Measurements from ENCODE around the gene TRIM16.
"Not testable (repeated sequence)": the region's sequence is repeated elsewhere in the genome, so short reads cannot be mapped to it uniquely, and the experiment has no call there.

- not testable (repeated sequence) for TF ChIP-seq EZH2, EZH2phosphoT487 (IDR thresholded peaks at IDR 0.05)
- TF ChIP-seq, protein P1, sequence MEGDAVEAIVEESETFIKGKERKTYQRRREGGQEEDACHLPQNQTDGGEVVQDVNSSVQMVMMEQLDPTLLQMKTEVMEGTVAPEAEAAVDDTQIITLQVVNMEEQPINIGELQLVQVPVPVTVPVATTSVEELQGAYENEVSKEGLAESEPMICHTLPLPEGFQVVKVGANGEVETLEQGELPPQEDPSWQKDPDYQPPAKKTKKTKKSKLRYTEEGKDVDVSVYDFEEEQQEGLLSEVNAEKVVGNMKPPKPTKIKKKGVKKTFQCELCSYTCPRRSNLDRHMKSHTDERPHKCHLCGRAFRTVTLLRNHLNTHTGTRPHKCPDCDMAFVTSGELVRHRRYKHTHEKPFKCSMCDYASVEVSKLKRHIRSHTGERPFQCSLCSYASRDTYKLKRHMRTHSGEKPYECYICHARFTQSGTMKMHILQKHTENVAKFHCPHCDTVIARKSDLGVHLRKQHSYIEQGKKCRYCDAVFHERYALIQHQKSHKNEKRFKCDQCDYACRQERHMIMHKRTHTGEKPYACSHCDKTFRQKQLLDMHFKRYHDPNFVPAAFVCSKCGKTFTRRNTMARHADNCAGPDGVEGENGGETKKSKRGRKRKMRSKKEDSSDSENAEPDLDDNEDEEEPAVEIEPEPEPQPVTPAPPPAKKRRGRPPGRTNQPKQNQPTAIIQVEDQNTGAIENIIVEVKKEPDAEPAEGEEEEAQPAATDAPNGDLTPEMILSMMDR (IDR thresholded peaks at IDR 0.05), result not testable (repeated sequence)
Observed at GRCh38 chr17:15669526-15669925, 14.6 kb downstream of the TRIM16 start.

Data from neural progenitor cell (in vitro differentiated cells).